Activated T-helper 1 cell treated with Interleukin-2 at 50 U/mL for 16 hours (primary cell): ENCODE data around the gene XXYLT1.

Source experiments
- DNase-seq: peaks from one replicate; pipeline ENCODE4 v3.0.0-alpha.2; 2020; ENCODE audit warnings: low read depth

XXYLT1 gene

GRCh38 chr3:195168009-195168762, 102.8 kb downstream of the XXYLT1 start:
- DNase-seq: no peak

- DNase-seq: no peak
Observed at GRCh38 chr3:195165790-195166189, 105.2 kb downstream of the XXYLT1 start.

- no peak for DNase-seq
Observed at GRCh38 chr3:195165265-195165609, 105.7 kb downstream of the XXYLT1 start.

GRCh38 chr3:195164573-195165264, 106.2 kb downstream of the XXYLT1 start:
- no peak for DNase-seq

GRCh38 chr3:195163719-195164572, 107.0 kb downstream of the XXYLT1 start:
- no peak for DNase-seq

GRCh38 chr3:195162816-195163215, 108.1 kb downstream of the XXYLT1 start:
- no peak for DNase-seq

GRCh38 chr3:195162033-195162669, 108.8 kb downstream of the XXYLT1 start:
- no peak for DNase-seq

- no peak for DNase-seq
Observed at GRCh38 chr3:195160908-195161434, 110.0 kb downstream of the XXYLT1 start.

- no peak for DNase-seq
Observed at GRCh38 chr3:195160257-195160898, 110.6 kb downstream of the XXYLT1 start.

GRCh38 chr3:195159814-195160165, 111.2 kb downstream of the XXYLT1 start:
- no peak for DNase-seq

GRCh38 chr3:195159117-195159813, 111.7 kb downstream of the XXYLT1 start:
- no peak for DNase-seq

GRCh38 chr3:195156286-195156890, 114.6 kb downstream of the XXYLT1 start:
- no peak for DNase-seq

GRCh38 chr3:195155570-195156241, 115.3 kb downstream of the XXYLT1 start:
- DNase-seq: no peak

- no peak for DNase-seq
Observed at GRCh38 chr3:195154793-195155535, 116.0 kb downstream of the XXYLT1 start.

GRCh38 chr3:195154111-195154791, 116.7 kb downstream of the XXYLT1 start:
- no peak for DNase-seq

GRCh38 chr3:195153653-195154052, 117.3 kb downstream of the XXYLT1 start:
- DNase-seq: no peak

GRCh38 chr3:195153130-195153529, 117.8 kb downstream of the XXYLT1 start:
- DNase-seq: no peak

- DNase-seq: no peak
Observed at GRCh38 chr3:195151866-195152541, 119.0 kb downstream of the XXYLT1 start.
